ENCODE measurements around the gene MYOZ1. TPM values are rescaled to one million over a fixed set of nuclear protein-coding genes. Genes with fewer than 3 reads are reported as not detected.

Gene MYOZ1
- total and polyA plus RNA-seq, 2 donors (not counting 3 experiments of a cell fraction or from before 2014, with no cell fraction given) = not detected

- Histone ChIP-seq H3K9ac (replicated peaks; ENCODE audit: extremely low read depth, insufficient read depth, low read length) (no peak overlapping the region), H3K27me3 (ENCODE audit: control insufficient read depth in 2 of 2, insufficient read depth in 2 of 2, low read length in 2 of 2) (peaks cover 15% of the 10 kb centered on the region in 2 experiments), H2AFZ (ENCODE audit: low read depth, low read length) (no peak overlapping the region), H4K20me1 (replicated peaks; ENCODE audit: control insufficient read depth, extremely low read depth, insufficient read depth, low read length) (no peaks in the 10 kb centered on the region), H3K9me1 (replicated peaks; ENCODE audit: control insufficient read depth, extremely low read depth, insufficient read depth, low read length) (no peaks in the 10 kb centered on the region), H3K36me3 (ENCODE audit: control insufficient read depth in 2 of 2, extremely low read depth in 1 of 2, insufficient read depth in 2 of 2, low read length in 2 of 2) (no peaks in the 10 kb centered on the region), H3K4me1 (ENCODE audit: control insufficient read depth, extremely low read depth, insufficient read depth, low read length) (peaks cover 29% of the 10 kb centered on the region), H3K9me3 (replicated peaks; ENCODE audit: control insufficient read depth, insufficient read depth, low read length) (no peaks in the 10 kb centered on the region), H3K27ac (ENCODE audit: insufficient read depth, low read depth, low read length) (no peak overlapping the region), H3K4me3 (replicated peaks in 1 of 3; ENCODE audit: insufficient read depth in 1 of 3, low read depth in 1 of 3, low read length in 3 of 3) (no peak overlapping the region), H3K79me2 (ENCODE audit: control insufficient read depth, insufficient read depth, low read length) (no peaks in the 10 kb centered on the region), H3K4me2 (ENCODE audit: insufficient read depth, low read length) (no peak overlapping the region)
- ChIA-PET POLR2A (no interaction called here), CTCF (no interaction called here)
- FAIRE-seq = no peak
- TF ChIP-seq FOS (IDR thresholded peaks at IDR 0.05; ENCODE audit: borderline replicate concordance, insufficient read depth, low read length) (peak; percentile 44), EZH2 (IDR thresholded peaks at IDR 0.05; ENCODE audit: borderline replicate concordance, low read depth, low read length, severe bottlenecking) (no peak)
- BruUV-seq (replicated peaks) = no TSS peak
- peak; percentile 23 for DNase-seq (ENCODE audit: low read depth, low spot score)
- dilution Hi-C loops (cut with MboI; ENCODE audit: extremely low pct_ligation_motif_present, low sequenced_read_pairs) = no loop called here
- intact Hi-C loops (cut with micrococcal nuclease) = loop anchor here (5.0 kb wide), 2 partner anchors 37 to 38 kb away; no protein-coding TSS in a partner anchor
These were observed 51.6 kb downstream of the MYOZ1 start for GRCh38 chr10:73589563-73590126.

DNA sequence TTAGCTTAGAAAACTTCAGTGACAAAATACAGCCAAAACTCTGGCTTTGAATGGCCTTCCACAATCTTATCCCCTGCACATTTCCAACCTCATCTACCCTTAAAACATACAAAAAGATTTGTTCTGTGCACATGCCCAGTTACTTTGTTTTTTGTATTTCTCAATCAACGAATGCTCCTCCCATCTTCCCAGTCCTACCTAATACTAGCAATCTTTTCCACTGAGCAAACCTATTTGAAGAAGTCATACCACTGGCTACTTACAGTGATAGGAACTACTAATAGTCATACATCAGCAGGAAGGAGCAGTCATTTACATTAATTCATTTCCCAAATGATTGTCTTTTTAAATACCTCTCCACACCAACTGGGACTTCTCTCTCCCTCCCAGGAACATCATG is 52.6 kb downstream of the MYOZ1 start:
- Histone ChIP-seq H3K27me3 (ENCODE audit: control insufficient read depth in 2 of 2, insufficient read depth in 2 of 2, low read length in 2 of 2) (peaks cover 15 to 18% of the 10 kb centered on the region in 2 experiments), H3K9me1 (replicated peaks; ENCODE audit: control insufficient read depth, extremely low read depth, insufficient read depth, low read length) (no peaks in the 10 kb centered on the region), H3K4me1 (ENCODE audit: control insufficient read depth, extremely low read depth, insufficient read depth, low read length) (peaks cover 29% of the 10 kb centered on the region), H3K9ac (replicated peaks; ENCODE audit: extremely low read depth, insufficient read depth, low read length) (no peak overlapping the region), H3K27ac (ENCODE audit: insufficient read depth, low read depth, low read length) (no peak overlapping the region), H3K4me2 (ENCODE audit: insufficient read depth, low read length) (no peak overlapping the region), H4K20me1 (replicated peaks; ENCODE audit: control insufficient read depth, extremely low read depth, insufficient read depth, low read length) (no peaks in the 10 kb centered on the region), H3K4me3 (replicated peaks in 1 of 3; ENCODE audit: insufficient read depth in 1 of 3, low read depth in 1 of 3, low read length in 3 of 3) (no peak overlapping the region), H3K36me3 (ENCODE audit: control insufficient read depth in 2 of 2, extremely low read depth in 1 of 2, insufficient read depth in 2 of 2, low read length in 2 of 2) (no peaks in the 10 kb centered on the region), H3K79me2 (ENCODE audit: control insufficient read depth, insufficient read depth, low read length) (no peaks in the 10 kb centered on the region), H3K9me3 (replicated peaks; ENCODE audit: control insufficient read depth, insufficient read depth, low read length) (no peaks in the 10 kb centered on the region), H2AFZ (ENCODE audit: low read depth, low read length) (no peak overlapping the region)
- TF ChIP-seq MYC (IDR thresholded peaks at IDR 0.05; ENCODE audit: low read depth, low read length) (no peak), EZH2 (IDR thresholded peaks at IDR 0.05; ENCODE audit: borderline replicate concordance, low read depth, low read length, severe bottlenecking) (no peak), POLR2A (IDR thresholded peaks at IDR 0.05; ENCODE audit: low read depth, low read length) (no peak), FOS (IDR thresholded peaks at IDR 0.05; ENCODE audit: borderline replicate concordance, insufficient read depth, low read length) (no peak), JUN (IDR thresholded peaks at IDR 0.05; ENCODE audit: borderline replicate concordance, insufficient read depth, insufficient read length, low read depth) (no peak), POLR2AphosphoS5 (IDR thresholded peaks at IDR 0.05; ENCODE audit: insufficient read depth, low read depth, low read length) (no peak), GATA2 (IDR thresholded peaks at IDR 0.05; ENCODE audit: insufficient read depth, insufficient read length, low read depth, low read length) (no peak)
- TF ChIP-seq, protein P1, sequence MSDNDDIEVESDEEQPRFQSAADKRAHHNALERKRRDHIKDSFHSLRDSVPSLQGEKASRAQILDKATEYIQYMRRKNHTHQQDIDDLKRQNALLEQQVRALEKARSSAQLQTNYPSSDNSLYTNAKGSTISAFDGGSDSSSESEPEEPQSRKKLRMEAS (IDR thresholded peaks at IDR 0.05; ENCODE audit: insufficient read depth, insufficient read length) = no peak
- TF ChIP-seq, protein P2, sequence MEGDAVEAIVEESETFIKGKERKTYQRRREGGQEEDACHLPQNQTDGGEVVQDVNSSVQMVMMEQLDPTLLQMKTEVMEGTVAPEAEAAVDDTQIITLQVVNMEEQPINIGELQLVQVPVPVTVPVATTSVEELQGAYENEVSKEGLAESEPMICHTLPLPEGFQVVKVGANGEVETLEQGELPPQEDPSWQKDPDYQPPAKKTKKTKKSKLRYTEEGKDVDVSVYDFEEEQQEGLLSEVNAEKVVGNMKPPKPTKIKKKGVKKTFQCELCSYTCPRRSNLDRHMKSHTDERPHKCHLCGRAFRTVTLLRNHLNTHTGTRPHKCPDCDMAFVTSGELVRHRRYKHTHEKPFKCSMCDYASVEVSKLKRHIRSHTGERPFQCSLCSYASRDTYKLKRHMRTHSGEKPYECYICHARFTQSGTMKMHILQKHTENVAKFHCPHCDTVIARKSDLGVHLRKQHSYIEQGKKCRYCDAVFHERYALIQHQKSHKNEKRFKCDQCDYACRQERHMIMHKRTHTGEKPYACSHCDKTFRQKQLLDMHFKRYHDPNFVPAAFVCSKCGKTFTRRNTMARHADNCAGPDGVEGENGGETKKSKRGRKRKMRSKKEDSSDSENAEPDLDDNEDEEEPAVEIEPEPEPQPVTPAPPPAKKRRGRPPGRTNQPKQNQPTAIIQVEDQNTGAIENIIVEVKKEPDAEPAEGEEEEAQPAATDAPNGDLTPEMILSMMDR (IDR thresholded peaks at IDR 0.05; ENCODE audit: extremely low read depth in 1 of 2, insufficient read depth in 1 of 2, low read depth in 1 of 2, low read length in 2 of 2) = no peak
- ChIA-PET CTCF (no interaction called here), POLR2A (no interaction called here)
- FAIRE-seq (no peak), DNase-seq (ENCODE audit: low read depth, low spot score) (no peak)
- no TSS peak for BruUV-seq (replicated peaks)
- intact Hi-C loops (cut with micrococcal nuclease) = loop anchor here (5.0 kb wide), 2 partner anchors 36 to 39 kb away; no protein-coding TSS in a partner anchor
- dilution Hi-C loops (cut with MboI; ENCODE audit: extremely low pct_ligation_motif_present, low sequenced_read_pairs) = no loop called here

All from endothelial cell of umbilical vein (primary cell).